IPS-NIHi7 (cell line): ENCODE results near the gene TEX12.

Source experiments
- DNase-seq: peaks from one replicate; pipeline ENCODE4 v3.0.0; 2012; ENCODE audit warnings: mixed read lengths; ENCODE audit errors: extremely low spot score

The TEX12 gene

DNA sequence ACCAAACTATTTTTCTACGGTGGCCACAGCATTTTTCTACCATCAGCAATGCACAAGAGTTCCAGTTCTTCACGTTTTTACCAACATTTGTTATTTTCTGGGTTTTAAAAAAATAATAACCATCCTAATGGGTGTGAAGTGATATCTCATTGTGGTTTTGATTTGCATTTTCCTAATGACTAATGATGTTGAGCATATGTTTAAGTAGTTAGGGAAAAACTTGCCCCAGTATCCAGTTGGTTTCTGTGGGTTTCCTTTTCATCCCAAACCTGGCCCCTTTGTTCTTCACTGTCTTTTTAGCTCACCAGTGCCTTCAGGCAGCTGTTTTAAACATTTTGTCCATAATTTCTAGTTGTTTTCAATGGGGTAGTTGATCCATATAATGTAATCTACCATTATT is 44.4 kb downstream of the TEX12 start:
- DNase-seq: no peak

GRCh38 chr11:112212290-112212689 is 45.1 kb downstream of the TEX12 start:
- DNase-seq: no peak

DNA sequence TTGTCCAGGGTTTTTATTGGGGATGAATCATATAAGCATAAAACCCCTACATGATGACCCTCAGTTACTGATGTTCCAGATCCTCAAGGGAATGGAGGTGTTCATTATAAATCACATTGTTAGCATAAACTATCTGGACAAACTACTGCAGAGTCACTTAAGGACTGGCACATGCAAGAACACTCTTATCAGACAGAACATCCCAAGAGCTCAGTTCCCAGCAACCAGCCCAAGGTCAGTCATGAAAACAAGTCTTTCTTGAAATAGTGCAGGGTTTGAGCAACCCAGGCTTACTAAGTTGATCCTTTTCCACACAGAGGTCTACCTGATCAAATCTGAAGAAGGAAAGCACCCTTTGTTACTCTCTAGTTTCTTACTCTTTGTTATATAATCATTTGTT is 45.5 kb downstream of the TEX12 start:
- no peak for DNase-seq

GRCh38 chr11:112213753-112214152 is 46.6 kb downstream of the TEX12 start:
- DNase-seq: no peak

- no peak for DNase-seq
Observed at GRCh38 chr11:112215621-112216020, 48.4 kb downstream of the TEX12 start.

- no peak for DNase-seq
Observed at GRCh38 chr11:112216561-112217105, 49.5 kb downstream of the TEX12 start.

- DNase-seq: peak; percentile 76
Observed at GRCh38 chr11:112219476-112220232, 52.5 kb downstream of the TEX12 start.

GRCh38 chr11:112221274-112221835 is 54.2 kb downstream of the TEX12 start:
- DNase-seq: no peak
